SU-DHL-6 (cell line): ENCODE data around the gene TBCCD1.
"Not testable (repeated sequence)": the region's sequence is repeated elsewhere in the genome, so short reads cannot be mapped to it uniquely, and the experiment has no call there.

Experiments
- H2AFZ ChIP-seq: fragments of 200-600 bp; sonication (generic); 2 replicates; pipeline ENCODE4 v1.6.1; 2014; ENCODE audit warnings: low read depth, mild to moderate bottlenecking, moderate library complexity, mixed read lengths, antibody characterized with exemption, low read length; ENCODE audit not compliant: severe bottlenecking
- H3F3A ChIP-seq: fragments of 200-600 bp; shearing (Covaris generic); 2 replicates; pipeline ENCODE4 v1.6.0; 2016; ENCODE audit warnings: antibody characterized with exemption, mild to moderate bottlenecking; ENCODE audit not compliant: insufficient read depth
- H3K27ac ChIP-seq: fragments of 200-600 bp; sonication (generic); 2 replicates; pipeline ENCODE4 v1.5.1; 2016; ENCODE audit warnings: low read depth, mild to moderate bottlenecking, low read length, moderate library complexity, mixed read lengths
- H3K27me3 ChIP-seq: fragments of 200-600 bp; sonication (generic), shearing (Covaris generic); 2 replicates; pipeline ENCODE4 v1.6.0; 2014; ENCODE audit warnings: mild to moderate bottlenecking, low read length
- H3K36me3 ChIP-seq: fragments of 200-600 bp; sonication (generic); 2 replicates; pipeline ENCODE4 v1.6.1; 2014; ENCODE audit warnings: mild to moderate bottlenecking, low read length, mixed read lengths
- H3K4me2 ChIP-seq: fragments of 300-600, 200-600 bp; shearing (Covaris generic), sonication (generic); 2 replicates; pipeline ENCODE4 v1.6.0; 2014; ENCODE audit warnings: low read length, low read depth, mild to moderate bottlenecking; ENCODE audit not compliant: poor library complexity, severe bottlenecking
- H3K4me3 ChIP-seq: fragments of 200-600 bp; sonication (generic); 2 replicates; pipeline ENCODE4 v1.5.1; 2014; ENCODE audit warnings: antibody characterized with exemption, low read length, mild to moderate bottlenecking, mixed read lengths; ENCODE audit not compliant: insufficient read depth, poor library complexity, severe bottlenecking
- H3K79me2 ChIP-seq: fragments of 200-600 bp; sonication (generic); 2 replicates; pipeline ENCODE4 v1.6.1; 2014; ENCODE audit warnings: mild to moderate bottlenecking, low read length, moderate library complexity; ENCODE audit not compliant: insufficient read depth
- H3K9ac ChIP-seq: fragments of 200-600 bp; sonication (generic); 2 replicates; pipeline ENCODE4 v1.7.0; 2014; ENCODE audit warnings: mild to moderate bottlenecking, low read length
- H3K9me2 ChIP-seq: fragments of 200-600 bp; sonication (generic); replicated peaks from 2 replicates; pipeline ENCODE4 v1.6.1; 2014; ENCODE audit warnings: low read length; ENCODE audit not compliant: insufficient read depth
- H3K9me3 ChIP-seq: fragments of 200-600 bp; sonication (generic); 2 replicates; pipeline ENCODE4 v1.6.1; 2014; ENCODE audit warnings: low read length, mixed read lengths; ENCODE audit not compliant: insufficient read depth
- H4K20me1 ChIP-seq: fragments of 200-600 bp; sonication (generic); 2 replicates; pipeline ENCODE4 v1.6.1; 2014; ENCODE audit warnings: low read depth, mild to moderate bottlenecking, antibody characterized with exemption, low read length, moderate library complexity, mixed read lengths
- EZH2phosphoT487 ChIP-seq: fragments of 200-600 bp; sonication (generic), shearing (Covaris generic); conservative IDR thresholded peaks from 2 replicates; pipeline ENCODE4 v1.6.1; 2018; ENCODE audit warnings: mild to moderate bottlenecking, antibody characterized with exemption, low read length, moderate library complexity, mixed read lengths
- TF ChIP-seq, protein P1 (sequence below): fragments of 200-600 bp; sonication (generic); IDR thresholded peaks from one replicate; pipeline ENCODE4 v1.5.1; 2017; ENCODE audit warnings: antibody characterized with exemption, mild to moderate bottlenecking, low read length, moderate library complexity; ENCODE audit not compliant: insufficient read depth, poor library complexity, severe bottlenecking

TBCCD1 gene

DNA sequence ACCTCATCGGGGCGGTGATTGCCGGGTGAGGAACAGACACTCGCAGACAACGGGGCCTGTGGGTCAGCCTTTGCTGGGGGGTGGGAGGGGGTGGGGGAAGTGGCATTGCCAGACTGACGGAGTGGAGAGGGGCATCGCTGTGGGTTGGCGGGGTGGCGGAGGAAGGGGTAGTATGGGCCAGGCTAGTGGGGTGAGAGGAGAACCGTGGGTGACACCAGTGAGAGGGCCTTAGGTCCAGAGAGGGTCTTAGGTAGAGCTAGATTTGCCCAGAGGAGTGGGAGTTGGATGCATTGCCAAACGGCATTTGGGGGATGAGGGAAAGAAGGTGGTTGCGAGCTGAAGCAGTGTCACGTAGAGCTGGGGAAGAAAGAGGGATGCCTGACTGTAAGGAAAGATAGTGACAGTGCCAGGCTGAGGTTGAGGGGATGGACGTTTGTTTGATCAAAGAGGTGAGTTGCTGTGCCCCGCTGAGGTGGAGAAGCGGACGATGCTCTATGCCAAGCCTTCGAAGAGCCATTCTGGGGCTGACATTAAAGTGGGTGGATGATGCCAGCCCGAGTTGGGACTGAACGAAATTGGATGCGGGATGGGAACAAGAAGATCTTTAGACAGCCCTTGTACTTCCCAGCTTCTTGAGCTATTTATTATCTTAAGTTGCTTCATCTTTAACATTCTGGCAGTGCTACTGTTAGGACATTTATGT, 4.0 kb upstream of the TBCCD1 start:
- H3K9me2 ChIP-seq: no peaks in the 10 kb centered on the region
- H2AFZ ChIP-seq: peak overlapping the region; percentile 30
- no peak for TF ChIP-seq EZH2phosphoT487
- TF ChIP-seq, protein P1, sequence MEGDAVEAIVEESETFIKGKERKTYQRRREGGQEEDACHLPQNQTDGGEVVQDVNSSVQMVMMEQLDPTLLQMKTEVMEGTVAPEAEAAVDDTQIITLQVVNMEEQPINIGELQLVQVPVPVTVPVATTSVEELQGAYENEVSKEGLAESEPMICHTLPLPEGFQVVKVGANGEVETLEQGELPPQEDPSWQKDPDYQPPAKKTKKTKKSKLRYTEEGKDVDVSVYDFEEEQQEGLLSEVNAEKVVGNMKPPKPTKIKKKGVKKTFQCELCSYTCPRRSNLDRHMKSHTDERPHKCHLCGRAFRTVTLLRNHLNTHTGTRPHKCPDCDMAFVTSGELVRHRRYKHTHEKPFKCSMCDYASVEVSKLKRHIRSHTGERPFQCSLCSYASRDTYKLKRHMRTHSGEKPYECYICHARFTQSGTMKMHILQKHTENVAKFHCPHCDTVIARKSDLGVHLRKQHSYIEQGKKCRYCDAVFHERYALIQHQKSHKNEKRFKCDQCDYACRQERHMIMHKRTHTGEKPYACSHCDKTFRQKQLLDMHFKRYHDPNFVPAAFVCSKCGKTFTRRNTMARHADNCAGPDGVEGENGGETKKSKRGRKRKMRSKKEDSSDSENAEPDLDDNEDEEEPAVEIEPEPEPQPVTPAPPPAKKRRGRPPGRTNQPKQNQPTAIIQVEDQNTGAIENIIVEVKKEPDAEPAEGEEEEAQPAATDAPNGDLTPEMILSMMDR: no peak
- H3K9ac ChIP-seq: peak overlapping the region; percentile 80
- H3K79me2 ChIP-seq: peaks cover 61% of the 10 kb centered on the region
- 0 out of 2 replicates have a peak overlapping the region, but pooled peaks have one; percentile 19 for H3K27ac ChIP-seq
- peaks cover 2% of the 10 kb centered on the region; the same call in 1 of the 2 replicates for H3F3A ChIP-seq
- peak overlapping the region; percentile 95 for H3K4me3 ChIP-seq
- H3K36me3 ChIP-seq: peaks cover 35% of the 10 kb centered on the region
- H4K20me1 ChIP-seq: no peaks in the 10 kb centered on the region
- no peaks in the 10 kb centered on the region for H3K27me3 ChIP-seq
- peak overlapping the region; percentile 76 for H3K4me2 ChIP-seq
- H3K9me3 ChIP-seq: no peaks in the 10 kb centered on the region

DNA sequence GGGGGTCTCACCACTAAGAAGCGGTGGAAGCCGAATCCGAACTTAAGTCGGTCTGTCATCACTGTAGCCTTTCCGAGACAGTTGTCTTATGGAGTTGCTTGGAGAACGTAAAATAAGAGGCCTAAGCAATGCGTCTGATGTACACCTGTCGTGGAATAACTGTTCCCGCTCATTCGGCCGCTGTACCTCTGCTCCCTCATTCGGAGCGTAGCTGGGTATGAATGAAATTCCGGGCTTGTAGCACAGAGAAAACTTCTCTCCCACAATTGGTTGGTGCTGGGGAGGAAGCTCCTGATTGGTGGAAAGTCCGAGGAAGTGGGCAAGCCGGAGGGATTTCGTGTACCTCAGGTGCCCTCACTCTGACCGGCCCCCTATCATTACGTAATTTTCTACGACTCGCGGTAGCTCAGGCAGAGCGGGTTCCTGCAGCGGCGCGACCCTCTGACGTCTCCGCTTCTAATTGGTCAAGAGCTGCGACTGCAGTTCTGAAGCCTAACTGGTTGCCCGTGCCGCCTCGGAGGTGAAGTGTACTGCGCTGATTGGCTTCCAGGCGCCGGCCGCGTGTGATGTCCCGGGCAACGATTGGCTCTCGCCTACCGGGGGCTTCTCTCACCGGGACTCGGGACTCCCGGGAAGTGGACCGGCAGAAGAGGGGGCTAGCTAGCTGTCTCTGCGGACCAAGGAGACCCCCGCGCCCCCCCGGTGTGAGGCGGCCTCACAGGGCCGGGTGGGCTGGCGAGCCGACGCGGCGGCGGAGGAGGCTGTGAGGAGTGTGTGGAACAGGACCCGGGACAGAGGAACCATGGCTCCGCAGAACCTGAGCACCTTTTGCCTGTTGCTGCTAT, 3.2 kb upstream of the TBCCD1 start, which contains the start of gene DNAJB11:
TSS of gene DNAJB11 (plus strand) at position 625 of the 845 bp plus-strand sequence. CDS start at position 803, 178 bp downstream.
- Histone ChIP-seq H3F3A (peaks cover 2% of the 10 kb centered on the region; the same call in 1 of the 2 replicates), H3K9ac (peak within 1 kb of the TSS; percentile 80), H3K4me2 (peak within 1 kb of the TSS; percentile 76), H3K79me2 (peaks cover 64% of the 10 kb centered on the region), H3K36me3 (peaks cover 27% of the 10 kb centered on the region), H4K20me1 (no peaks in the 10 kb centered on the region), H3K27ac (peak within 1 kb of the TSS; percentile 48), H3K27me3 (no peaks in the 10 kb centered on the region), H3K9me2 (no peaks in the 10 kb centered on the region), H2AFZ (peak within 1 kb of the TSS; percentile 30), H3K4me3 (peak within 1 kb of the TSS; percentile 95), H3K9me3 (no peaks in the 10 kb centered on the region)
- TF ChIP-seq, protein P1: no peak
- no peak for TF ChIP-seq EZH2phosphoT487

DNA sequence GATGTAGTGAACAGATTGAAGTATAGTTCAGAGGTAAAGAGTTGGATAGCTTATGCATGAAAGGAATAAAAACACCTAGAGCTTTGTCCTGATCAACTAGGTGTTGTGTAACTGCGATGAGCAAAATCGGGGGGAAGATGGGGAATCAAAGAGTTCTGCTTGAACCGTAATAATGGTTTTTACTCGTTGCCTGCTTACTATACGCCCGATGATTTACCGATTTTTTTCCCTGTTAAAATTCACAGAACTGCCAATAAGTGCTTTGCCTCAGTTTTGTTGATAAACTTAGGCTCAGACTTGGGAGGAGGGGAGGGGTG, 2.6 kb upstream of the TBCCD1 start:
- peaks cover 60% of the 10 kb centered on the region for H3K79me2 ChIP-seq
- peak overlapping the region; percentile 86 for H3K4me3 ChIP-seq
- no peaks in the 10 kb centered on the region for H3K9me3 ChIP-seq
- peak overlapping the region; percentile 80 for H3K9ac ChIP-seq
- H3K27ac ChIP-seq: peak overlapping the region; percentile 48
- peaks cover 2% of the 10 kb centered on the region; the same call in 1 of the 2 replicates for H3F3A ChIP-seq
- no peaks in the 10 kb centered on the region for H3K27me3 ChIP-seq
- no peaks in the 10 kb centered on the region for H3K9me2 ChIP-seq
- H3K4me2 ChIP-seq: peak overlapping the region; percentile 75
- H4K20me1 ChIP-seq: no peaks in the 10 kb centered on the region
- peaks cover 22% of the 10 kb centered on the region for H3K36me3 ChIP-seq
- no peak overlapping the region for H2AFZ ChIP-seq
- TF ChIP-seq, protein P1: no peak
- TF ChIP-seq EZH2phosphoT487: no peak

DNA sequence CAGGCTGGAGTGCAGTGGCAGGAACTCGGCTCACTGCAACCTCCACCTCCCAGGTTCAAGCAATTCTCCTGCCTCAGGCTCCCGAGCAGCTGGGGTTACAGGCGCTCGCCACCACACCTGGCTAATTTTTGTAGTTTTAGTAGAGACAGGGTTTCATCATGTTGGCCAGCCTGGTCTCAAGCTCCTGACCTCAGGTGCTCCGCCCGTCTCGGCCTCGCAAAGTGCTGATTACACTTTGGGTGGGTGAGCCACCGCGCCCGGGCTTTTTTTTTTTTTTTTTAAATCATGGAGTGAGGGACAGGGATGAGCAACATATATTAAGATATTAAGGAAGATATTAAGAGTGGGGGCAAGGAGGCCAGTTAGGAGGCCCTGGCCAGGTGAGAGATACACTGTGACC, 2.2 kb upstream of the TBCCD1 start:
- Histone ChIP-seq H3K4me2 (peak overlapping the region; percentile 75), H3K4me3 (peak overlapping the region; percentile 86), H3K27ac (peak overlapping the region; percentile 48; the same call in 1 of the 2 replicates), H3K36me3 (peaks cover 18% of the 10 kb centered on the region), H3K79me2 (peaks cover 56% of the 10 kb centered on the region), H3K9ac (peak overlapping the region; percentile 80)
- not testable (repeated sequence) for H4K20me1 ChIP-seq, H3K9me3 ChIP-seq, H3K9me2 ChIP-seq, H3F3A ChIP-seq, H3K27me3 ChIP-seq, H2AFZ ChIP-seq
